ENCODE data around the gene JUN. TPM values are rescaled to one million over a fixed set of nuclear protein-coding genes. Genes with fewer than 3 reads are reported as not detected.

JUN gene
- total RNA-seq, 1 experiment from 2014 or later: 74.7 TPM

DNA sequence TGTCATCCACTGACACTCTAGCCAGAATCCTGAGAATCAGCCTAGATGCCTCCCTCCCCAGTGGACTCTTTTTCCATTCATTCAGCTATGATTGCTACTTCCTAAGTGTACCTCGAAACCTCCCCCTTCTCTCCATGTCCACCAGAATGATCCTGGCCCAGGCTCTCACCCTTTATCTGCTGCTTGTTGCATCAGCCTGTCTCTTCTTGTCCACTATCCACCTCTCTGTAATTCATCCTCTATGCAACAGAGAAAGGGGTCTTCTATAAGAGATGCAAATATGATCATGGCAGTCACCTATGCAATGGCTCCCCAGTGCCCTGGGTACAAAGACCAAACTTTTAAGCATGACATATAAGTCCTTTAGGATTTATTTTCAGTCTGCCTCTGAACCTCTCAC is 37.7 kb downstream of the JUN start:
- H3K9me2 ChIP-seq (ENCODE audit: insufficient read depth): peaks cover 4% of the 10 kb centered on the region; the same call in 1 of the 2 replicates
- H3K79me2 ChIP-seq (ENCODE audit: low read depth): no peaks in the 10 kb centered on the region
- H3K9me3 ChIP-seq (ENCODE audit: insufficient read depth, low read depth): no peaks in the 10 kb centered on the region
- no peak overlapping the region for H3K4me2 ChIP-seq
- ChIA-PET CTCF (no interaction called here), POLR2A (ENCODE audit: unreplicated experiment) (no interaction called here)
- peaks cover 16% of the 10 kb centered on the region; the same call in 1 of the 2 replicates for H3K4me1 ChIP-seq (replicated peaks; ENCODE audit: insufficient read depth)
- no peaks in the 10 kb centered on the region for H4K20me1 ChIP-seq (ENCODE audit: insufficient read depth)
- no peaks in the 10 kb centered on the region for H3K36me3 ChIP-seq (ENCODE audit: low read depth)
- H3K27me3 ChIP-seq (ENCODE audit: insufficient read depth, low read depth): no peaks in the 10 kb centered on the region
- DNase-seq: no peak
- H3F3A ChIP-seq (ENCODE audit: insufficient read depth, low read depth): no peaks in the 10 kb centered on the region
- no TSS peak for BruUV-seq (replicated peaks)
- intact Hi-C loops (cut with micrococcal nuclease; ENCODE audit: unreplicated experiment): no loop called here
- no peak overlapping the region for H3K4me3 ChIP-seq
- H2AFZ ChIP-seq: no peak overlapping the region
- TF ChIP-seq, protein P1, sequence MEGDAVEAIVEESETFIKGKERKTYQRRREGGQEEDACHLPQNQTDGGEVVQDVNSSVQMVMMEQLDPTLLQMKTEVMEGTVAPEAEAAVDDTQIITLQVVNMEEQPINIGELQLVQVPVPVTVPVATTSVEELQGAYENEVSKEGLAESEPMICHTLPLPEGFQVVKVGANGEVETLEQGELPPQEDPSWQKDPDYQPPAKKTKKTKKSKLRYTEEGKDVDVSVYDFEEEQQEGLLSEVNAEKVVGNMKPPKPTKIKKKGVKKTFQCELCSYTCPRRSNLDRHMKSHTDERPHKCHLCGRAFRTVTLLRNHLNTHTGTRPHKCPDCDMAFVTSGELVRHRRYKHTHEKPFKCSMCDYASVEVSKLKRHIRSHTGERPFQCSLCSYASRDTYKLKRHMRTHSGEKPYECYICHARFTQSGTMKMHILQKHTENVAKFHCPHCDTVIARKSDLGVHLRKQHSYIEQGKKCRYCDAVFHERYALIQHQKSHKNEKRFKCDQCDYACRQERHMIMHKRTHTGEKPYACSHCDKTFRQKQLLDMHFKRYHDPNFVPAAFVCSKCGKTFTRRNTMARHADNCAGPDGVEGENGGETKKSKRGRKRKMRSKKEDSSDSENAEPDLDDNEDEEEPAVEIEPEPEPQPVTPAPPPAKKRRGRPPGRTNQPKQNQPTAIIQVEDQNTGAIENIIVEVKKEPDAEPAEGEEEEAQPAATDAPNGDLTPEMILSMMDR (conservative IDR thresholded peaks at IDR 0.05): no peak
- TF ChIP-seq EZH2 (IDR thresholded peaks at IDR 0.05; ENCODE audit: low read depth): no peak
- no peak overlapping the region for H3K27ac ChIP-seq

DNA sequence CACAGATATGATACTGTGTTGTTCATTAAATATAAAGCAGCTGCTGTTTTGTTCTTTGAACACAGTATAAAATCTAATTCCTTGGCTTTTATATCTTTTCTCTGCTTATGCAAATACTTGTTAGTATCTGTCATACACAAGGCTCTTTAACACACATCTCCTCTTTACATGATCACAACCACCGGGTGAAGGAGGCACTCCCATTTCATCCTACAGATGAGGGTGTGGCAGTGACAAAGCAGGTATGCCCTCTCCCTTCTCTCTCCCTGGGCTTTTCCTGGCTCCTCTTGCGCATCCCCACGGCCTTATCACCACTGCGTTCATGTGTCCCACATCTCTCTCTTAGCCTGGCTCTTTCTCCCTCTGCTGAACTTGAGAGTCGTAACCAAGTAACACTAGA is 38.2 kb downstream of the JUN start:
- no peak overlapping the region for H3K4me2 ChIP-seq
- no peaks in the 10 kb centered on the region for H4K20me1 ChIP-seq (ENCODE audit: insufficient read depth)
- BruUV-seq (replicated peaks): no TSS peak
- CTCF ChIA-PET: no interaction called here
- H3K27me3 ChIP-seq (ENCODE audit: insufficient read depth, low read depth): no peaks in the 10 kb centered on the region
- H3K9me2 ChIP-seq (ENCODE audit: insufficient read depth): peaks cover 4% of the 10 kb centered on the region; the same call in 1 of the 2 replicates
- no peak overlapping the region for H3K27ac ChIP-seq
- H3K79me2 ChIP-seq (ENCODE audit: low read depth): no peaks in the 10 kb centered on the region
- POLR2A ChIA-PET (ENCODE audit: unreplicated experiment): no interaction called here
- H3F3A ChIP-seq (ENCODE audit: insufficient read depth, low read depth): no peaks in the 10 kb centered on the region
- intact Hi-C loops (cut with micrococcal nuclease; ENCODE audit: unreplicated experiment): no loop called here
- peaks cover 17% of the 10 kb centered on the region for H3K4me1 ChIP-seq (replicated peaks; ENCODE audit: insufficient read depth)
- H3K36me3 ChIP-seq (ENCODE audit: low read depth): no peaks in the 10 kb centered on the region
- no peak for TF ChIP-seq EZH2 (IDR thresholded peaks at IDR 0.05; ENCODE audit: low read depth)
- TF ChIP-seq, protein P1 (conservative IDR thresholded peaks at IDR 0.05): no peak
- H3K9me3 ChIP-seq (ENCODE audit: insufficient read depth, low read depth): no peaks in the 10 kb centered on the region
- no peak overlapping the region for H3K4me3 ChIP-seq
- no peak for DNase-seq
- H2AFZ ChIP-seq: no peak overlapping the region

DNA sequence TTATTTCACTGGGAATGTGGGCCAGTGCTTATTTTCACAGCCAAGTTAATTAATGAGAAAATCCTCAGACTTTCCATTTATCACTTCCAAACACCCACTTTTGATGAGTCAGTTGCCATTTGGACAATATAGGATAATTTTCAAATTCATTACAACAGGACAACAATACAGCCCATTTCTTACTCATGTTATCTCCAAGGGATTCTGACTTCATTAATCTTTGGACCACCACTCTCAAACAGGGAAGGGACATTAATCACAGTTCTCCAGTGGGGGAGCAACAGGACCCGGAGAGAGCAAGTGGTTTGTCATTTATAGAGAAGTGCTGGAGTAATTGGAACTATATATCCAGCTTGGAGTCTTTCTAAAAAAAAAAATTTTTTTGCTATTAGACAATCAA is 38.7 kb downstream of the JUN start:
- TF ChIP-seq EZH2 (IDR thresholded peaks at IDR 0.05; ENCODE audit: low read depth): no peak
- TF ChIP-seq, protein P1 (conservative IDR thresholded peaks at IDR 0.05): no peak
- POLR2A ChIA-PET (ENCODE audit: unreplicated experiment): no interaction called here
- Histone ChIP-seq H3K4me2 (no peak overlapping the region), H3K4me3 (no peak overlapping the region), H3K27ac (no peak overlapping the region), H3K27me3 (ENCODE audit: insufficient read depth, low read depth) (no peaks in the 10 kb centered on the region), H2AFZ (no peak overlapping the region), H3K4me1 (replicated peaks; ENCODE audit: insufficient read depth) (peaks cover 23% of the 10 kb centered on the region), H4K20me1 (ENCODE audit: insufficient read depth) (no peaks in the 10 kb centered on the region), H3K9me3 (ENCODE audit: insufficient read depth, low read depth) (no peaks in the 10 kb centered on the region), H3K9me2 (ENCODE audit: insufficient read depth) (peaks cover 4% of the 10 kb centered on the region; the same call in 1 of the 2 replicates), H3K36me3 (ENCODE audit: low read depth) (no peaks in the 10 kb centered on the region), H3F3A (ENCODE audit: insufficient read depth, low read depth) (peaks cover 4% of the 10 kb centered on the region; the same call in 1 of the 2 replicates), H3K79me2 (ENCODE audit: low read depth) (no peaks in the 10 kb centered on the region)
- BruUV-seq (replicated peaks): no TSS peak
- DNase-seq: no peak
- CTCF ChIA-PET: no interaction called here
- intact Hi-C loops (cut with micrococcal nuclease; ENCODE audit: unreplicated experiment): no loop called here

All from PC-9 (cell line).